ENCODE measurements around the gene ULBP3.

Gene ULBP3

GRCh38 chr6:150068720-150069648 is at the start of gene ULBP3:
TSS of gene ULBP3 (minus strand) at chr6:150069121. CDS start at chr6:150069066, 55 bp downstream.
- peak; percentile 93 for DNase-seq

- no peak for DNase-seq
Observed at GRCh38 chr6:150118627-150119026, 49.7 kb upstream of the ULBP3 start.

GRCh38 chr6:150118203-150118602 is 49.3 kb upstream of the ULBP3 start:
- DNase-seq, result no peak

DNA sequence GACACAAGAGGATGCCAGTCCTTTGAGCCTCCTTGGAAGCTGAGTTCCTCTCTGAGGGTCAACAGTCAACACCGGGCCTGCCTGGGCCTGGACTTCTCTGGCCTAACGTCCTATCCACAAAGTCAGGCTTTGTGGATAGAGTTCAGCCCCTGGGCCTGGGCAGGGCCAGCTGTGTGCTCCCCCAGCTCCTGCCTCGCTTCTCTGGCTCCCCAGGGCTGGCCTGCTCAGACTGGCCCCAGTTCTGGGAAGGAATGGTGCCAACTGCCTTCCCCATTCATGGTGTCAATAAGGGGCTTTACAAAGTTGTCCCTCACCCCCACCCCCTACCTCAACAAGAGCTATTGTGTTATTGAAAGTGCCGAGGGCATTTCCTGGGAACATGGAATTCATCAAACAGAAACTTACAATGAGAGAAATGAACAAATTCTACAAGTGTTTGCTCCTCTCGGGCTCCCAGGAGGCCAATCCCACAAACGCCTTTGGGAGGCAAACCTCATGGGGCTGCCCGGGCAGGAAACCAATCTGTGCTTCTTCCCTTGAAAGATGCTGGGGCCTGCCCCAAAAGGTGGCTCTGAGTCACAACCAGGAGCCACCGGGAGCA is 47.4 kb upstream of the ULBP3 start:
- DNase-seq, result no peak

DNA sequence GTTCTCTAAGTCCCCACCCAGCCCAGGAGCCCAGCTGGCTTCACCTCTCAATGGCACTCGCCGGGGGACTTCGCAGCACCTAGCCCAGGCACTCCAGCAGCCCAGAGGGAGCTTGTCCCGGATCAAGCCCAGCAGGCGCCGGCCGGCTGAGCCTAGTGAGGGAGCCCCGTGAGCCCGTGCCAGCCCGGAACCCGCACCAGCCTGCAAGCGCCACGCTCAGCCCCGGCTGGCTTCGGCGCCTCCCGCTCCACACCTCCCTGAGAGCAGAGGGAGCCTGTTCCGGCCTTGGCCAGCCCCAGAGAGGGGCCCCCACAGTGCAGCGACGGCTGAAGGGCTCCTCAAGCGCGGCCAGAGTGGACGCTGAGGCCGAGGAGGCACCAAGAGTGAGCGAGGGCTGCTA is 46.8 kb upstream of the ULBP3 start:
- DNase-seq, result no peak

DNA sequence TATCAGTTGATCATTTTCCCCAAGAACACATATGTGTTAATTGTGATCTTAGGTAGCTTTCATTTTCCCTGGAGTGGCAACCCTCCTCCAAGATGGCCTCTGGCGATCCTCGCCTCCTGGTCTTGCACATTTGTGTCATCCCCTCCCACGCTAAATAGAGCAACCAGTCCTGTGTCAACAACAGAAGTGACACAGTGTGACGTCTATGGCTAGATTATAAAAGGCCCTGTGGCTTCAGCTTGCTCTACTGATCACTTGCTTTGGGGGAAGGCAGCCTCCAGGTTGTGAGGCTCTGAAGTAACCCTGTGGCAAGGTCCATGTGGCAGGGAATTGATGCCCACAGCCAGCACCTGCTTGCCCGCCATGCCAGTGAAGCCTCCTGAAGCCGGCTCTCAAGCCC is 43.3 kb upstream of the ULBP3 start:
- DNase-seq, result no peak

DNA sequence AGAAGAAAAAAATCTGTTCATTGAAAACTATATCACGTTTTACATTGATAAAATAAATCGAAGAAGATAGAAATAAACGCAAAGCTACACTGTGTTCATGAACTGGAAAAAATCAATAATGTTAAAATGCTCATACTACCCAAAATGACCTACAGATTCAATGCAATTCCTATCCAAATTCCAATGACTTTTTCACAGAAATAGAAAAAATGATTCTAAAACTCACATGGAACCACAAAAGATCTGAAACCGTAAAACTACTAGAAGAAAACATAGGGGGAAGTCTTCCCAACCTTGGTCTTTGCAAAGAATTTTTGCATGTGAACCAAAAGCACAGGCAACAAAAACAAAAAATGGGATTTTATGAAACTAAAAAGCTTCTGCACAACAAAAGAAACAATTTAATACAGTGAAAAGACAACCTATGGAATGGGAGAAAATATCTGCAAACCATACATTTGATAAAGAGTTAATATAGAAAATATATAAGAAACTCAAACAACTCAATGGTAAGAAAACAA is 33.9 kb upstream of the ULBP3 start:
- no peak for DNase-seq

DNA sequence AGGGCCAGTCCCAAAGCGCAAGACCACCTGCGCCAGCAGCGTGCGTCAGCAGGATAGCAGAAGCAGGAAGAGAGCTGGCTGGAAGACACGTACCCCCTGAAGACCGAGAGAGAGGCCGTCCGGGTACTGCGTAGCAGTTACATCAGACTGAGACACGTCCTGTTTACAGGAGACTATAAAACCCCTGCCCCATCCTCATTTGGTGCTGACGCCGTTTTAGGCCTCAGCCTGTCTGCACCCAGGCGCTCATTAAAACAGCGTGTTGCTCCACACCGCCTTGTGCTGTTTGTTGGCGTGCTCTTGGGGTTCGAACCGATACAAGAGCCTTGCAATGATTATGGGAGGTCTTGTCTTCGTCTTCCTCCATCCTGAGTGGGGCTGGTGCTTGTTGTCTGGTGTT is 31.8 kb upstream of the ULBP3 start:
- no peak for DNase-seq

DNA sequence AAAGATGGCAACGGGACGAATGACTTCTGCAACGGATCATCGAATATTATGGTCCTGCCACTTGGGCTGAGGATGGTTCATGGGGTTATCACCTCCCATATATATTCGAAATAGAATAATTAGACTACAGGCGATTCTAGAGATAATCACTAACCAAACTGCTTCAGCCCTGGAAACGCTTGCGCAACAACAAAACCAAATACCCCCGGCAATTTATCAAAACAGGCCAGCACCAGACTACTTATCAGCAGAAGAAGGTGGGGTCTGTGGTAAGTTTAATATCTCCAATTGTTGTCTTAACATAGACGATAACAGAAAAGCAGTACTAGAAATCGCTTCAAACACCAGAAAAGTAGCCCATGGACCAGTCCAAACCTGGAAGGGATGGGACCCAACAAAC is 31.0 kb upstream of the ULBP3 start:
- DNase-seq, result no peak

DNA sequence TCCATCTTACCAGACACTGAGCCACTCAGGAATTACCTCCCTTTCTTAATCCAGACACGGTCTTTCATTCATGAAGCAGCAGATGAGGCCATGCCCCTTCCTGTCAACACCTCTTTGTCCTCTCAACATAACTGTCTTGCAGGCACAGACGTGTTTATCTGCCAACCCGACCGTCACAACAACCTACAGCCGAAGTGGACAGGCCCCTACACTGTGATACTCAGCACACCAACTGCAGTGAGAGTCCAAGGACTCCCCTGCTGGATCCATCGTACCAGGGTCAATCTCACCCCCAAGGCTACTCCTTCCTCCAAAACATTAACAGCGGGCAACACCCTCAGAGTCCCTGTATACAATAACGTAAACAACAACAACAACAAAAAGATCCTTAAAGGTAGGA is 30.6 kb upstream of the ULBP3 start:
- no peak for DNase-seq

- DNase-seq, result no peak
Observed at GRCh38 chr6:150098155-150098554, 29.2 kb upstream of the ULBP3 start.

DNA sequence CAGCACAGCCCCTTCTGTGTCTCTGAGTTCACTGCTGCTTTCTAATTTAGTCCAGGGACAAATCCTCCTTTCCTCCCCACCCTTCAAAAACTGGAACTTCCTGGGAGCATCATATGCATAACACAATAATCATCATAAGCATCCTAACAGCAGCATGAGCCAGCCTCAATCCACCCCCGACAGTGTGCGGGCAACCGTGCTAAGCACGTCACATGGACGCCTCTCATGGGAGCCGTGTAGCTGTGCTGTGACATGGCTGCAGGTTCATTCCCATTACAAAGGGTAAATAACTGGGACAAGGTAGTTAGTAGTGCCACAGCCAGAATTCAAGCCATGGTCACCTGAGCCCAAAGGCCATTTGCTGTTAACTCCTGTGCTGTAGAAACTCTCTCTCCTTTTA is 24.5 kb upstream of the ULBP3 start:
- no peak for DNase-seq

DNA sequence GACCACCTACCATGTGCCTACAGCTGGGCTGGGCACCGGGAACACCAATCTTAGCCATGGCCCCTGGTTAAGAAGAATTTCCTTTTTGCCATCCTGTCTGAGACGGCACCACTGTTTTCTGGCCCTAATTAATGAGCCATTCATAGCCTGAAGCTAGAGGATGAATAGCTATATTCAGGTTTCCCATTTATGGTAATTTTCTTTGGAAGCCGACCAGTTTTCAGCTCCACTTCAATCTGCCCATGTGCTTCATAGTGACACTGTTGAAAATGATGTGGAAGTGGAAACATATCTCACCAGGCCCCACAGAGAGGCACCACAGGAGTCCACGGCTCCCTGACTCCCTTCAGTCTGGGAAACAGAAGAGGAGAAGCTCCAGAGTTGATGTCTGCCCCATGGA is 22.6 kb upstream of the ULBP3 start:
- no peak for DNase-seq

GRCh38 chr6:150090328-150090727 is 21.4 kb upstream of the ULBP3 start:
- no peak for DNase-seq

DNA sequence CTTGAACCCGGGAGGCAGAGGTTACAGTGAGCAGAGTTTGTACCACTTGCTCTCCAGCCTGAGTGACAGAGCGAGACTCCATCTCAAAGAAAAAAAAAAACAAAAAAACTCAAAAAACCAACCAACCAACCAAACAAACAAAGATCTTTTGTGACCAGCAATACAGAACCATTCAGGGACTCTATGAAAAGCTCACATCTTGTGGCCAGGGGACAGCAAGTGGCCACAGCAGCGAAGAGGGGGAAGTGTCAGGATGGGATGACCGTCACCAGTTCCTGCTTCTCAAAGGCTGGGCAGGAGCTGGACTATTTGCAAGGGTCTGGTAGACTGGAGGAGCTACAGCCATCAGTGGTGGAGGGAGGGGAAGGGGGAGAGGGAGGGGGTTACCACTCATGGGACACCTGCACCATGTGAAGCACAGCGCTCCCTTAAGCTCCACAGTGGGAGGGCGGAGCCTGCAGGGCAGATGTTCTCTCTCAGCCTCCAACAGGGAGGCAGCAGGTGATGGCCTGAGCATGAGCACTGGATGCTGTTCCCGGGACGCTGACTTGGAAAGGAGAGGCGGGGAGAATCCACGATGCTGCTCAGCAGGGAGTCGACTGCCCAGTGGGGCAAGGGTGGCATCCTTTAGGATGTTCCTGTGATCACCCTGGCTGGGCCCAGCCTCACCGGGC is 19.7 kb upstream of the ULBP3 start:
- no peak for DNase-seq

DNA sequence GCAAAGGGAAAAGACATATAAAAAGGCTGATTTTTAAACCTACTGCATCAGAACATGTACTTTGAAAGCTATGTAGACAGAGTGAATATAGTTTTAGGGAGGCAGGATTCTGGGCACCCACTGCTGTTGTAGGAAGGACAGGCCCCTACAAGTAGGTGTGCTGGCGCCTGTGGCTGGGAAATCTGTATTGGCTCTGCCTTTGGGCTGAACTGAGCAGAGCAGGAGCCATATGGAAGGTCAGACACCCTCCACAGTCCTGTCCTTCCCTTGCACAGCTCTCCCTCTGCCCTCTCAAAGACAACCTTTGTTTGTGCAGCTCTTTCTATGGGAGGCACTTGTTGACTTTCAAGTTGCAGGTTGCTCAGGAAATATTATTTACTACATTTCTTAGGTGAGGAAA is 18.4 kb upstream of the ULBP3 start:
- no peak for DNase-seq

DNA sequence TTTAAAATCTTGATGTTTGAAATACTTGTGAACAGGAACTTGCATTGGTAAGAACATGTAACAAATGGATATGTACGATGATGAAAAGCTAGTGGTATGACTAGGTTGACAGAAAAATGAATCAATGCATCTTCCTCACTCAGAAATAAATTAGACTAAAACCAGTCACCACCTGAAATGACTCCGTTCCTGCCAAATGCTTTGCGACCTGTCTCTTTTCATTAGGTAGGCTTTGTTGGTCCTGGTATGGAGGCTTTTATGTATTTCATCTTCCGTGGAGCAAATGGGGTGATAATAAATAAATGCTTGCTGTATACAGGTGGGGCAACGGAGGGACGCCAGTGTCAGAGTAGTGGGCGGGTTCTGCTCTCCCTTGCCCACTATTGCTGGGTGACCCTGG is 17.1 kb upstream of the ULBP3 start:
- no peak for DNase-seq

- DNase-seq, result no peak
Observed at GRCh38 chr6:150084426-150084825, 15.5 kb upstream of the ULBP3 start.

DNA sequence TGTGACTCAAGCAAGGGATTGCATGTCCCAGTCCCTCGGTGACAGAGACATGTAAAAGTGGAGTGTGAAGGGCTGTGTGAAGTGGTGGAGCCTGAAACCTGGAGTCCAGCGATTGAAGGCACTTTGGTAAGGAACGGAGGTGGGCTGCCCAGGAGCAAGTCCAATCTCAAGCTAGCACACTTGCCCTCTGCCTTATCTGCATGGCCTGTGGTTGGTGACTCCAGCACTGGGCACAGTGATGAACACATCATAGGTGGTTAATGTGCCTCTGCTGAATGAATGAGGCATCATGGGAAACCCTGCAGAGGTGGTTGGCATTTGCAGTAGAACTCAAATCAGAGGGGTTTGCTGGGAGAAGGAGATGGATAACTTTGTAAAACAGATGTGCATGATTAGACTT is 14.9 kb upstream of the ULBP3 start:
- DNase-seq, result no peak

GRCh38 chr6:150081702-150082101 is 12.8 kb upstream of the ULBP3 start:
- DNase-seq, result no peak

DNA sequence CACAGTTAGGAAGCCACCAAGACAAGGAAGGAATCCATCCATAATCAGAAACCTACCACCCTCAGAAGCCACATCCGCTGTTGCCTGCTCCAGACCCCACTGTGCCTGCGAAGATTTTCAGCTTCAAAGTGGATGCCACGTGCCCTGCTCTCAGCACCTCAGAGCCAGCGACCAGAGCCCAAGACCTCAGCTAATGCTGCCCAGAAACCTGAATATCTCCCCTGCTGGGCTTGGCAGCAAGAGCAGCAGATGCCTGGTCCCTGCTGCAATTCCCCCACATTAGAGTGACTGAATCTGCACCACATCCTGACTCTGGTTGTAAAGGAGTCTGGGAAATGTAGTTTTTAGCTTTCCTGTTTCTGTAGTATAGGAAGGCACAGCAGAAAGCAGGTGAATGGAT is 10.7 kb upstream of the ULBP3 start:
- peak; percentile 20 for DNase-seq

DNA sequence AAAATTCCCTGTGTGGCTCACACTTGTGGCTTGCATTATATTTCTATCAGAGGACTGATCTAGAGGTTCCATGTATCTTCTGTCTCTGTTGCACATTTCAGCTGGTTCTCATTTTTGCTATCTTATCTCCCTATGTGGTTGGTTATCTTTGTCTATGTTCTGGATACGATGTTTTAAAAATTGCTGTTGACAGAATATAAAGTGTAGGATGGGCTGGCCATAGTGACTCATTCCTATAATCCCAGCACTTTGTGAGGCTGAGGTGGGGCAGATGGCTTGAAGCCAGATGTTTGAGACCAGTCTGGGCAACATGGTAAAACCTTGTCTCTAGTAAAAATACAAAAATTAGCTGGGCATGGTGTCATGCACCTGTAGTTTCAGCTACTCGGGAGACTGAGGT is 9.9 kb upstream of the ULBP3 start:
- peak; percentile 11 for DNase-seq

DNA sequence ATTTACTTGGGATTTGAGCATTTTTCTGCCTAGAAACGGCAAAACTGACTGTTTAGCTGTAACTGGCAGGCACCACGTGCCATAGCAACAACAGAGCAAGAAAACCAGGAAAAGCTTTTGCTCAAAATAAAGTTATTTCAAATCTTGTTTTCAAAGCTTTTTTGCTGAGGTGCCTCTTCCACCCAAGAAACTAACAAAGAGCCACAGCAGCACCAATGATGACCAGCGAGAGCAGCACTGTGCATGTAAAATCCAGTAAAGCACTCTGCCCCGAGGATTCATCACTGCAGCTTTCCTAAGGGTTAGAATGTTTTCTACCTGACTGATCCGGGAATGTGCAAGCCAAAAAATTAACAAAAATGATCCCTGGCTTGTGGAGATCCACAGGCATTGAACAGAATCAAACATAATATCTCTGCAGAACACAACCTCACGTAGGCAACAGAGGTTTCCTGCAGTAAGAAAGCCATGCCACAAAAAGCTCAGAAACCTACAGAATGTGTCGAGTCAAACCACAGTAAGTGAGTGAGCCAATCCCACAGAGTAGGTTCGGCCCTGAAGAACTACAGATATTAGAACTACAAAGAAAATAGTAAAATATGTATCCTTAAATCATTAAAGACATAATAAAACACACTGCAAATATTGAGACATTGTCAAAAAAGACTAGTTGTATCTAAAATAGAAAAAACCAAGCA is 7.4 kb upstream of the ULBP3 start:
- DNase-seq, result no peak
